H9 (cell line): ENCODE data around the gene RELA. TPM values are rescaled to one million over a fixed set of nuclear protein-coding genes. Genes with fewer than 3 reads are reported as not detected.

Source experiments
- DNase-seq: peaks from one replicate; pipeline ENCODE4 v3.0.0-alpha.2; 2017
- H2AFZ ChIP-seq: one replicate; pipeline ENCODE4 v1.6.1; 2013; ENCODE audit warnings: mild to moderate bottlenecking, low read length, control low read depth, moderate library complexity
- H2AK5ac ChIP-seq: 2 replicates; pipeline ENCODE4 v1.6.1; 2013; ENCODE audit warnings: low read length, control low read depth, mixed read lengths; ENCODE audit not compliant: insufficient read length
- H2BK120ac ChIP-seq: one replicate; pipeline ENCODE4 v1.6.1; 2013; ENCODE audit warnings: low read depth, mild to moderate bottlenecking, low read length, control low read depth, inconsistent platforms; ENCODE audit not compliant: poor library complexity, severe bottlenecking
- H2BK12ac ChIP-seq: 2 replicates; pipeline ENCODE4 v1.6.1; 2013; ENCODE audit warnings: low read length, control low read depth, mixed read lengths, low read depth; ENCODE audit not compliant: insufficient read length
- H2BK15ac ChIP-seq: 2 replicates; pipeline ENCODE4 v1.6.1; 2013; ENCODE audit warnings: low read depth, low read length, control low read depth
- H2BK20ac ChIP-seq: one replicate; pipeline ENCODE4 v1.6.1; 2013; ENCODE audit warnings: low read depth, mild to moderate bottlenecking, low read length, control low read depth, inconsistent platforms; ENCODE audit not compliant: poor library complexity, severe bottlenecking
- H2BK5ac ChIP-seq: 2 replicates; pipeline ENCODE4 v1.6.1; 2013; ENCODE audit warnings: low read length, control low read depth, mixed read lengths; ENCODE audit not compliant: insufficient read length
- H3K14ac ChIP-seq: 2 replicates; pipeline ENCODE4 v1.6.1; 2013; ENCODE audit warnings: low read length, control low read depth; ENCODE audit not compliant: insufficient read depth
- H3K18ac ChIP-seq: 2 replicates; pipeline ENCODE4 v1.6.1; 2013; ENCODE audit warnings: low read depth, mild to moderate bottlenecking, mixed read lengths, low read length, control low read depth; ENCODE audit not compliant: insufficient read length
- H3K23ac ChIP-seq: 2 replicates; pipeline ENCODE4 v1.6.1; 2013; ENCODE audit warnings: low read length, control low read depth, mixed read lengths, low read depth; ENCODE audit not compliant: insufficient read length
- H3K23me2 ChIP-seq: 2 replicates; pipeline ENCODE4 v1.6.1; 2013; ENCODE audit warnings: low read depth, mild to moderate bottlenecking, mixed read lengths, low read length, control low read depth; ENCODE audit not compliant: insufficient read length, poor library complexity, severe bottlenecking
- H3K27ac ChIP-seq: 2 replicates; pipeline ENCODE4 v1.5.1; 2013; ENCODE audit warnings: low read length, control low read depth, mixed read lengths, low read depth; ENCODE audit not compliant: insufficient read length
- H3K27me3 ChIP-seq: 2 replicates; pipeline ENCODE4 v1.6.1; 2013; ENCODE audit warnings: low read length, control low read depth, inconsistent platforms; ENCODE audit not compliant: insufficient read depth
- H3K4ac ChIP-seq: 2 replicates; pipeline ENCODE4 v1.6.1; 2013; ENCODE audit warnings: low read depth, mild to moderate bottlenecking, control low read depth, inconsistent platforms, low read length, moderate library complexity
- H3K4me1 ChIP-seq: 2 replicates; pipeline ENCODE4 v1.6.1; 2013; ENCODE audit warnings: low read length, control low read depth, inconsistent platforms; ENCODE audit not compliant: insufficient read depth
- H3K4me2 ChIP-seq: 2 replicates; pipeline ENCODE4 v1.6.1; 2013; ENCODE audit warnings: low read length, control low read depth, mixed read lengths; ENCODE audit not compliant: insufficient read length, insufficient read depth
- H3K56ac ChIP-seq: 2 replicates; pipeline ENCODE4 v1.6.1; 2013; ENCODE audit warnings: low read depth, mild to moderate bottlenecking, mixed read lengths, low read length, control low read depth; ENCODE audit not compliant: insufficient read length
- H3K79me1 ChIP-seq: 2 replicates; pipeline ENCODE4 v1.6.1; 2013; ENCODE audit warnings: low read depth, mild to moderate bottlenecking, moderate library complexity, low read length, control low read depth, inconsistent platforms; ENCODE audit not compliant: insufficient read depth, poor library complexity, severe bottlenecking
- H3K79me2 ChIP-seq: 2 replicates; pipeline ENCODE4 v1.6.1; 2013; ENCODE audit warnings: low read length, control low read depth, inconsistent platforms; ENCODE audit not compliant: insufficient read depth
- H3K9ac ChIP-seq: 2 replicates; pipeline ENCODE4 v1.6.1; 2013; ENCODE audit warnings: low read length, control low read depth, mixed read lengths; ENCODE audit not compliant: insufficient read length; ENCODE audit errors: extremely low read depth
- H3K9me3 ChIP-seq: one replicate; pipeline ENCODE4 v1.6.1; 2013; ENCODE audit warnings: low read depth, low read length, inconsistent platforms; ENCODE audit not compliant: control insufficient read depth
- H3T11ph ChIP-seq: one replicate; pipeline ENCODE4 v1.6.1; 2013; ENCODE audit warnings: mild to moderate bottlenecking, low read length, control low read depth, inconsistent platforms
- H4K20me1 ChIP-seq: one replicate; pipeline ENCODE4 v1.6.1; 2013; ENCODE audit not compliant: control insufficient read depth, insufficient read length, insufficient read depth
- H4K5ac ChIP-seq: 2 replicates; pipeline ENCODE4 v1.6.1; 2013; ENCODE audit warnings: low read depth, mild to moderate bottlenecking, mixed read lengths, low read length, control low read depth; ENCODE audit not compliant: insufficient read length
- H4K8ac ChIP-seq: replicated peaks from 2 replicates; pipeline ENCODE4 v1.6.1; 2013; ENCODE audit warnings: low read length, control low read depth, mixed read lengths, low read depth; ENCODE audit not compliant: insufficient read length
- H4K91ac ChIP-seq: 2 replicates; pipeline ENCODE4 v1.6.1; 2013; ENCODE audit warnings: low read depth, mild to moderate bottlenecking, moderate library complexity, mixed read lengths, low read length, control low read depth; ENCODE audit not compliant: insufficient read length
- H3K27ac Mint-ChIP-seq, 3 experiments: 2 replicates in 2 of 3; 3 replicates in 1 of 3; pipeline ENCODE4 v1.8.0; 2020 to 2021; ENCODE audit warnings: mixed read lengths in 3 of 3, mild to moderate bottlenecking in 1 of 3, moderate library complexity in 1 of 3
- H3K27me3 Mint-ChIP-seq: 2 replicates; pipeline ENCODE4 v1.8.0; 2021; ENCODE audit warnings: low read depth, mild to moderate bottlenecking, moderate library complexity, mixed read lengths
- H3K36me3 Mint-ChIP-seq, 3 experiments: 2 replicates in 2 of 3; 3 replicates in 1 of 3; pipeline ENCODE4 v1.8.0; 2020 to 2021; ENCODE audit warnings: low read depth in 3 of 3, mixed read lengths in 3 of 3; ENCODE audit not compliant: insufficient read depth in 1 of 3
- H3K4me1 Mint-ChIP-seq, 2 experiments: 2 replicates each; pipeline ENCODE4 v1.8.0; 2020; ENCODE audit warnings: mixed read lengths in 2 of 2
- H3K4me3 Mint-ChIP-seq, 2 experiments: 2 replicates in 1 of 2; 3 replicates in 1 of 2; pipeline ENCODE4 v1.8.0; 2020 to 2021; ENCODE audit warnings: mild to moderate bottlenecking in 2 of 2, mixed read lengths in 2 of 2, moderate library complexity in 1 of 2
- H3K9me3 Mint-ChIP-seq, 2 experiments: 2 replicates in 1 of 2; 3 replicates in 1 of 2; pipeline ENCODE4 v1.8.0; 2020; ENCODE audit warnings: mild to moderate bottlenecking in 2 of 2, mixed read lengths in 2 of 2, moderate library complexity in 1 of 2
- WGBS: extraction: QIAGEN DNeasy Blood & Tissue Kit; methylation state at CpG from one replicate; pipeline ENCODE4 v1.1.7; 2013; ENCODE audit warnings: missing lambda C conversion rate, low lambda C conversion rate, mixed read lengths; ENCODE audit not compliant: insufficient read length; ENCODE audit errors: extremely low coverage; 5-methylcytosine and 5-hydroxymethylcytosine counted together
- total RNA-seq: library from RNA; stranded (reverse); gene quantifications from 2 replicates; pipeline ENCODE4 v1.2.1, GENCODE V29; 2021
- TF ChIP-seq, protein P1 (sequence below): fragments of 200-600 bp; sonication (generic); conservative IDR thresholded peaks from 3 replicates; pipeline ENCODE4 v1.8.0; 2021; ENCODE audit warnings: antibody characterized with exemption, mild to moderate bottlenecking

Gene RELA
- total RNA-seq, 1 experiment from 2014 or later: 48.8 TPM

DNA sequence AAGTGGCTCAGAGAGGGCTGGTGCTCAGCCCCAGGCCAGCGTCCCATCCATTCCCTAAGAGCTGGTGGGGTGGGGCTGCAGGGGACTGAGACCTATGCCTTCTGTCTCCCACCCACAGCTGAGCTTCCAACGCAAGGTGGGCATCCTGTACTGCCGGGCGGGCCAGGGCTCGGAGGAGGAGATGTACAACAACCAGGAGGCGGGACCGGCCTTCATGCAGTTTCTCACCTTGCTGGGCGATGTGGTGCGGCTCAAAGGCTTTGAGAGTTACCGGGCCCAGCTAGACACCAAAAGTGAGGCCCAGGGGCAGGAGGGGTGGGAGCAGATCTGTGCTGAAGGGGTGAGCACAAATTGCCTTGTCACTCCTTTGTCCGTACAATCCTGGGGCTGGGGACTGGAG, 17.9 kb downstream of the RELA start:
- no peaks in the 10 kb centered on the region; a peak in 1 of 5 replicates for H3K9me3 Mint-ChIP-seq
- Histone ChIP-seq H3K4me1 (peaks cover 5% of the 10 kb centered on the region; the same call in 1 of the 2 replicates), H2BK12ac (no peak overlapping the region), H3T11ph (no peak overlapping the region), H3K27ac (no peak overlapping the region), H4K5ac (no peak overlapping the region), H3K4me2 (no peak overlapping the region), H2AFZ (no peak overlapping the region), H4K20me1 (peaks cover 5% of the 10 kb centered on the region), H3K4ac (no peak overlapping the region), H3K27me3 (no peaks in the 10 kb centered on the region), H4K8ac (no peak overlapping the region), H3K23ac (no peak overlapping the region), H3K14ac (no peak overlapping the region), H3K9ac (no peak overlapping the region), H3K9me3 (no peaks in the 10 kb centered on the region), H2BK15ac (no peak overlapping the region), H2BK5ac (no peak overlapping the region), H3K56ac (no peak overlapping the region), H2BK20ac (no peak overlapping the region), H4K91ac (no peak overlapping the region), H2BK120ac (no peak overlapping the region), H3K18ac (no peak overlapping the region), H2AK5ac (no peak overlapping the region), H3K23me2 (peaks cover 11% of the 10 kb centered on the region), H3K79me2 (no peaks in the 10 kb centered on the region), H3K79me1 (no peaks in the 10 kb centered on the region)
- peaks cover under 1 to 7% (median 6%) of the 10 kb centered on the region in 3 experiments; a peak in 6 of 7 replicates for H3K36me3 Mint-ChIP-seq
- H3K27me3 Mint-ChIP-seq: peaks cover 2% of the 10 kb centered on the region; the same call in 1 of the 2 replicates
- WGBS: no CpG with 5 or more reads among the region's 11 CpGs
- peaks cover 17 to 25% of the 10 kb centered on the region in 2 experiments for H3K4me1 Mint-ChIP-seq
- no peak for DNase-seq
- H3K27ac Mint-ChIP-seq: no peak overlapping the region; a peak in 1 of 7 replicates
- TF ChIP-seq, protein P1, sequence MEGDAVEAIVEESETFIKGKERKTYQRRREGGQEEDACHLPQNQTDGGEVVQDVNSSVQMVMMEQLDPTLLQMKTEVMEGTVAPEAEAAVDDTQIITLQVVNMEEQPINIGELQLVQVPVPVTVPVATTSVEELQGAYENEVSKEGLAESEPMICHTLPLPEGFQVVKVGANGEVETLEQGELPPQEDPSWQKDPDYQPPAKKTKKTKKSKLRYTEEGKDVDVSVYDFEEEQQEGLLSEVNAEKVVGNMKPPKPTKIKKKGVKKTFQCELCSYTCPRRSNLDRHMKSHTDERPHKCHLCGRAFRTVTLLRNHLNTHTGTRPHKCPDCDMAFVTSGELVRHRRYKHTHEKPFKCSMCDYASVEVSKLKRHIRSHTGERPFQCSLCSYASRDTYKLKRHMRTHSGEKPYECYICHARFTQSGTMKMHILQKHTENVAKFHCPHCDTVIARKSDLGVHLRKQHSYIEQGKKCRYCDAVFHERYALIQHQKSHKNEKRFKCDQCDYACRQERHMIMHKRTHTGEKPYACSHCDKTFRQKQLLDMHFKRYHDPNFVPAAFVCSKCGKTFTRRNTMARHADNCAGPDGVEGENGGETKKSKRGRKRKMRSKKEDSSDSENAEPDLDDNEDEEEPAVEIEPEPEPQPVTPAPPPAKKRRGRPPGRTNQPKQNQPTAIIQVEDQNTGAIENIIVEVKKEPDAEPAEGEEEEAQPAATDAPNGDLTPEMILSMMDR: no peak
- H3K4me3 Mint-ChIP-seq: no peak overlapping the region
